ENCODE measurements around the gene SORBS1.

GRCh38 chr10:95562341-95562965 lies 1.3 kb upstream of the SORBS1 start:
- TF ChIP-seq CTCF (IDR thresholded peaks at IDR 0.05) (no peak), POLR2A (IDR thresholded peaks at IDR 0.05) (no peak)
